Thyroid gland (tissue), 4 donors: Measurements from ENCODE around the gene B4GALT7.

Experiments
- POLR2A ChIP-seq, 2 donors: fragments of 450-650 bp; IDR thresholded peaks; one replicate each; pipeline ENCODE4 v1.6.1; 2017; ENCODE audit warnings: antibody characterized with exemption in 2 of 2, mild to moderate bottlenecking in 2 of 2, moderate library complexity in 1 of 2
- TF ChIP-seq, protein P1 (sequence below), 6 experiments: fragments of 200-600 bp in 3 of 6; fragments of 450-650 bp in 3 of 6; sonication (generic) in 3 of 6; IDR thresholded peaks; one replicate each; pipeline ENCODE4 v1.5.1; 2016 to 2019; ENCODE audit warnings: antibody characterized with exemption in 6 of 6, mild to moderate bottlenecking in 2 of 6, inconsistent platforms in 1 of 6, moderate library complexity in 1 of 6

DNA sequence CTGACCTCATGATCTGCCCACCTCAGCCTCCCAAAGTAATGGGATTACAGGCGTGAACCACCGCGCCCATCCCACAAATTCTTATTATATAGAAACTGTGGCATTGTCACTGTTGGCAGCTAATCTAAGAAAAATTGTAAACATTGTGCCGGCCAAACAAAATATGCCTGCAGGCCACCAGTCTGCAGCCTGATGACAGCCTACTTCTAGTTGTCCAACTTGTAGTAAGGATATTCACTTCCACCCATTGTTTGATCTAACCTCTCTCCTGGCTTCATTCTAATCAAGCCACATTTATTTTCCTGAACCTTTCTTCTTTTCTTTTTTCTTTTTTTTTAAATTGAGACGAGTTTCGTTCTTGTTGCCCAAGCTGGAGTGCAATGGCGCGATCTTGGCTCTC is 21.6 kb upstream of the B4GALT7 start:
- TF ChIP-seq, protein P1, sequence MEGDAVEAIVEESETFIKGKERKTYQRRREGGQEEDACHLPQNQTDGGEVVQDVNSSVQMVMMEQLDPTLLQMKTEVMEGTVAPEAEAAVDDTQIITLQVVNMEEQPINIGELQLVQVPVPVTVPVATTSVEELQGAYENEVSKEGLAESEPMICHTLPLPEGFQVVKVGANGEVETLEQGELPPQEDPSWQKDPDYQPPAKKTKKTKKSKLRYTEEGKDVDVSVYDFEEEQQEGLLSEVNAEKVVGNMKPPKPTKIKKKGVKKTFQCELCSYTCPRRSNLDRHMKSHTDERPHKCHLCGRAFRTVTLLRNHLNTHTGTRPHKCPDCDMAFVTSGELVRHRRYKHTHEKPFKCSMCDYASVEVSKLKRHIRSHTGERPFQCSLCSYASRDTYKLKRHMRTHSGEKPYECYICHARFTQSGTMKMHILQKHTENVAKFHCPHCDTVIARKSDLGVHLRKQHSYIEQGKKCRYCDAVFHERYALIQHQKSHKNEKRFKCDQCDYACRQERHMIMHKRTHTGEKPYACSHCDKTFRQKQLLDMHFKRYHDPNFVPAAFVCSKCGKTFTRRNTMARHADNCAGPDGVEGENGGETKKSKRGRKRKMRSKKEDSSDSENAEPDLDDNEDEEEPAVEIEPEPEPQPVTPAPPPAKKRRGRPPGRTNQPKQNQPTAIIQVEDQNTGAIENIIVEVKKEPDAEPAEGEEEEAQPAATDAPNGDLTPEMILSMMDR (IDR thresholded peaks at IDR 0.05) = no peak
- no peak for TF ChIP-seq POLR2A (IDR thresholded peaks at IDR 0.05)
